VCaP (cell line): ENCODE data around the gene TAF3.

Experiments used
- H3K27ac ChIP-seq: fragments of 450-650 bp; 2 replicates; pipeline ENCODE4 v1.5.1; 2017
- TF ChIP-seq, protein P1 (sequence below): fragments of 450-650 bp; conservative IDR thresholded peaks from 2 replicates; pipeline ENCODE4 v1.5.1; 2017; ENCODE audit warnings: mild to moderate bottlenecking, moderate library complexity

The TAF3 gene

DNA sequence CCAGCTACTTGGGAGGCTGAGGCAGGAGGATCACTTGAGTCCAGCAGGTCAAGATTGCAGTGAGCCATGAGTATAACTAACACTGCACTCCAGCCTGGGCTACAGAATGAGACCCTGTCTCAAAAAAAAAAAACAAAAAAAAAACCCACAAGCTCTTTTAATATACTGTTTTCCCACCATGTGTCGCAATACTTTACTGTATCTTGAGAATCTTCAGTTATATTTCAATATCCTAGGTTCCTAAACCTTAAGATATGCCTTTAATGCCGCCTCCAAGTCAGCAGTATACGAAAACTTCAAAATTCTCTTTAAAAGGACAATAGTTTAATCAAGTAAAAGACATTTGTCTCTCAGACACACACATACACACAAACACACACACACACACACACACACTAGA is 62.8 kb downstream of the TAF3 start:
- TF ChIP-seq, protein P1, sequence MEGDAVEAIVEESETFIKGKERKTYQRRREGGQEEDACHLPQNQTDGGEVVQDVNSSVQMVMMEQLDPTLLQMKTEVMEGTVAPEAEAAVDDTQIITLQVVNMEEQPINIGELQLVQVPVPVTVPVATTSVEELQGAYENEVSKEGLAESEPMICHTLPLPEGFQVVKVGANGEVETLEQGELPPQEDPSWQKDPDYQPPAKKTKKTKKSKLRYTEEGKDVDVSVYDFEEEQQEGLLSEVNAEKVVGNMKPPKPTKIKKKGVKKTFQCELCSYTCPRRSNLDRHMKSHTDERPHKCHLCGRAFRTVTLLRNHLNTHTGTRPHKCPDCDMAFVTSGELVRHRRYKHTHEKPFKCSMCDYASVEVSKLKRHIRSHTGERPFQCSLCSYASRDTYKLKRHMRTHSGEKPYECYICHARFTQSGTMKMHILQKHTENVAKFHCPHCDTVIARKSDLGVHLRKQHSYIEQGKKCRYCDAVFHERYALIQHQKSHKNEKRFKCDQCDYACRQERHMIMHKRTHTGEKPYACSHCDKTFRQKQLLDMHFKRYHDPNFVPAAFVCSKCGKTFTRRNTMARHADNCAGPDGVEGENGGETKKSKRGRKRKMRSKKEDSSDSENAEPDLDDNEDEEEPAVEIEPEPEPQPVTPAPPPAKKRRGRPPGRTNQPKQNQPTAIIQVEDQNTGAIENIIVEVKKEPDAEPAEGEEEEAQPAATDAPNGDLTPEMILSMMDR: no peak
- H3K27ac ChIP-seq: no peak overlapping the region

DNA sequence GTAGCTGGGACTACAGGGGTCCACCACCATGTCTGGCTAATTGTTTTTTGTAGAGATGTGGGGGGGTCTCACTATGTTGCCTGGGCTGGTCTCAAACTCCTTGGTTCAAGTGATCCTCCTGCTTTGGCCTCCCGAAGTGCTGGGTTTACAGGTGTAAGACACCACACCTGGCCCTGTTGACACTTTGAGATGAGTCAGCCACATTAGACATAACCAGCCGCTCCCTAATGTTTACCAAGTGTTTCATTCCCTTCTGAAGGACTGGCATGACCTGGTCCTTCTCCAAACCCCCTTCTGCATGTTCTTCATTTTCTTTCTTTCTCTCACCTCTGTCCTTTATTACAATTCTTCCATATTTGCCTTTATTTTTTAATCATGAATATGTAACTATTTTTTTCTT is 67.8 kb downstream of the TAF3 start:
- no peak overlapping the region for H3K27ac ChIP-seq
- TF ChIP-seq, protein P1: no peak

DNA sequence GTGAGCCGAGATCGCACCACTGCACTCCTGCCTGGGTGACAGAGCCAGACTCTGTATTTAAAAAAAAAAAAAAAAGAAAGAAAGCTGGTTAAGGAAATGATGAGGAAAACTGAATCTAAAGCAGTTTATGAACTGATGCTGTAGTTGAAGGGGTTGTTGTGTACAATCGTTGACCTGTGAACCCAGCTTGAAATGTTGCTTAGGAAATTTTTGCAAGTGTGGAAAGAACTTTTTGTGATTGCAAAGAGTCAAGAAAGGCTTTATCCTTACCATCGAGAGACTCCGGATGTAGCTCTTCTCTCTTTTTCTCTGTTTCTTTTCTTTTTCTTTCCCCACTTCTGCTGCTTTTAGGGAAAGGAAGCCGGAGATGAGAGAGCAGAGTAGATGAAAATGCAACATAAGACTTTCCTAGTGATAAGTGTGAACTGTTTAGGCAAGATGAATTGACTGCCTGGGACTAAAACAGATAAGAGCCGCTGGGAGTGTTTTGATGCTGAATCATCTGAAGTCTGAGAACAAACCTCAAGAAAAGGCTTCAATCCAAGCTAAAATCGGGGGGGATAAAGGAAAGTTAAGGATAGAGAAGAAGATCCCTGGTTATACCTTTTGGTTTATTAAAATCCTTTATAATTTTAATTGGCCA is 69.0 kb downstream of the TAF3 start:
- no peak overlapping the region for H3K27ac ChIP-seq
- TF ChIP-seq, protein P1: no peak

DNA sequence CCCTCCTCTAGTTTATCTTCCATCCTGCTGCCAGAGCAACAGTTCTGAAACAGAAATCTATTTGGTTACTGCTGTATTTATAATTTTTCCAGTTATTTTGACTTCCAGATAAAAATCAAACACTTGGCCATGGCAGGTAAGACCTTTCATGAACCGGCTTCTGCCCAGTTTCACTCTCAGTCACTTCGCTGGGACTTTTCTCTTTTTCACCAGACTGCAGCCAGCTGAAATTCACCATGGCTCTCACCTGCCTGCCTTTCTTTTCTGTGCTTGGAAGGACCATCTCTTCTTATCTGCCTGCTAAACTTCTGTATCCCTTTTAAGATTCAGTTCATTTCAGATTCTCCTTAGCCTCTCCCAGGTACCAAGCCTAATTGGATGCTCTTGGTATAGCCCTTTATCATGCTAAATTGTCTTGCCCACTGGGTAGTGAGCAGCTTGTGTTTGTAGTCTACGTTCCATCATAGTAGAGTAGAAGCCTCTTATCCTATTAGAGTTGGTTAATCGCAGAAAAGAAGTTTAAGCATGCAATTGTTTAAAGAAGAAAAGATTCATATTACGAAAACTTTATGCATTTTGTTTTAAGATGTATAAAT is 71.7 kb downstream of the TAF3 start:
- H3K27ac ChIP-seq: no peak overlapping the region
- TF ChIP-seq, protein P1: no peak

DNA sequence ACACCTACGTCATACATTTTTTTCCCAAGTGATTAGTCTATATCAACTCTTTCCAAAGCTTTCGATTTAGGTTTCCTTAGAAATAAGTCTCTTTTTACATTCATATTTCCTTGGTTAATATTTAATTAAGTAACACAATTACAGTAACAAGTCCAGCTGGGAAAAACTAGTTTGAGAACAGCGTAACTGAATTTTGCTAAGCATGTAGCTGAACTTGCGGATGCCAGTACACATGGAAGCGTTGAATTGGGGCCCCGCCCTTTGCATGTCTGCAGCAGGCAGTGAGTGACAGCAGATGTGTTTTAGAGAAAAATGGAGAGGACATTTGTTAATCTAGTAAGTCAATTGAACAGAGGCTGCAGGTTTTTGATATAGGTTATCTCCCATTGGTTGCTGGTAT is 72.5 kb downstream of the TAF3 start:
- TF ChIP-seq, protein P1: no peak
- H3K27ac ChIP-seq: no peak overlapping the region

DNA sequence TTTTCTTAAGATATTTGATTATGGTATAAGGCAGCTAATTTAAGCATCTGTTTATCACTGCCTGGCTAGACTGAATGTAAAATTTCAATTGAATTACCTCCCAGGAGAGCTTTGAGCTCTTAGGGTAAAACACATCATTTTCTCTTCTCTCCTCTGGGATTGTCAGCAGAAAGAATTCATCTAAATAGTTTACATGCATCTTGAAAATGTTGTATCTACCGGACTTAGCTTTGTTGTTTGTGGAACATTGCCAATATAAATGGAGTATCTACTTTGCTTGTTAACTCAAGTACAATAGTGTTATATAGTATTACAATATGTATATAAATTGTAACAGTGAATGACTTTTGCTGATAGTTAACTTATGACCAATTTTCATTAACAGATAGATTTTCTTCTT is 73.3 kb downstream of the TAF3 start:
- no peak overlapping the region for H3K27ac ChIP-seq
- TF ChIP-seq, protein P1: no peak

DNA sequence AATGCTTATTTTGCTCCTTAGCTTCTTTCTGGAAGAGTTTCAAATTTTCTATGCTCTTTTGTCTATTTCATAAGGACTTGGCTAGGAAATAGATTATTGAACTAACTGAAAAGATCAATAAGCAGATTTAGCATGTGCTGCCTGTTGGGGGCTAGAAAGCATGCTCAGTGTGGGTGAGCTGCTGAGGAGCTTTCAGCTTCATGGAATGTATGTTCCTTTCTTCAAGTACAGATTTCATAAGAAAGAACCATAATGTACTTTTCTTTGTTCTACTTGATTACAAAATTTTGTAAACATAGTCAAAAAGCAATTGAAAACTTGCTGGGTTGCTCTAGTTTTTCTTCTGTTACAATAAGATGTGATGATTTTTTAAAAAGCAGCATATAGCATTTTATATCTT is 73.8 kb downstream of the TAF3 start:
- TF ChIP-seq, protein P1: no peak
- H3K27ac ChIP-seq: no peak overlapping the region
